Panc1 (cell line): ENCODE results near the gene MRPL24. TPM values are rescaled to one million over a fixed set of nuclear protein-coding genes. Genes with fewer than 3 reads are reported as not detected.

Source experiments
- ATAC-seq: fragments of 200-7000 bp; cut with Tn5 transposase; 2 replicates; pipeline ENCODE4 v1.9.1; 2020; ENCODE audit warnings: mild to moderate bottlenecking, moderate library complexity
- BruUV-seq: library from RNA; stranded (reverse); fragments of 400-500 nt; replicated peaks from 2 replicates; lab custom pipeline; 2021; lab: Mats Ljungman, UMichigan
- CTCF ChIA-PET: fragments of 300-600 bp; sonication (Branson Sonifier 250); formaldehyde crosslinking; loops from one replicate; lab custom pipeline; 2022; ENCODE audit warnings: antibody characterized with exemption; lab: Charles Lee
- POLR2A ChIA-PET: fragments of 300-600 bp; sonication (Branson Sonifier 250); formaldehyde crosslinking; loops from one replicate; lab custom pipeline; 2022; ENCODE audit warnings: antibody characterized with exemption; lab: Charles Lee
- DNase-seq: peaks from one replicate; pipeline ENCODE4 v3.0.0-alpha.2; 2010; ENCODE audit warnings: low read depth, low spot score
- H3K27ac ChIP-seq: 2 replicates; pipeline ENCODE4 v1.5.1; 2011; ENCODE audit warnings: mild to moderate bottlenecking, low read length, inconsistent platforms
- H3K27me3 ChIP-seq: fragments of 200-500 bp; sonication (Bioruptor generic); 2 replicates; pipeline ENCODE4 v1.6.0; 2014; ENCODE audit warnings: low read length, inconsistent platforms; ENCODE audit not compliant: control insufficient read depth, insufficient read depth
- H3K36me3 ChIP-seq: fragments of 200-500 bp; sonication (Bioruptor generic); 2 replicates; pipeline ENCODE4 v1.5.1; 2014; ENCODE audit warnings: inconsistent platforms, mild to moderate bottlenecking, low read length, moderate library complexity; ENCODE audit not compliant: control insufficient read depth, insufficient read depth
- H3K4me1 ChIP-seq: 2 replicates; pipeline ENCODE4 v1.5.1; 2011; ENCODE audit warnings: inconsistent platforms, mild to moderate bottlenecking, low read length, moderate library complexity; ENCODE audit not compliant: control insufficient read depth, insufficient read depth
- H3K4me3 ChIP-seq, 2 experiments: 2 replicates each; pipeline ENCODE4 v1.5.1; 2011 to 2012; ENCODE audit warnings: low read depth in 2 of 2, low read length in 2 of 2, mild to moderate bottlenecking in 2 of 2, inconsistent platforms in 1 of 2, moderate library complexity in 1 of 2
- H3K9me3 ChIP-seq: fragments of 200-500 bp; sonication (Bioruptor generic); 2 replicates; pipeline ENCODE4 v1.5.1; 2014; ENCODE audit warnings: low read depth, mild to moderate bottlenecking, inconsistent platforms, low read length, moderate library complexity; ENCODE audit not compliant: control insufficient read depth, insufficient read depth
- CTCF ChIP-seq: fragments of 450-650 bp; IDR thresholded peaks from 2 replicates; pipeline ENCODE4 v1.5.1; 2017; ENCODE audit warnings: mild to moderate bottlenecking
- POLR2AphosphoS5 ChIP-seq: IDR thresholded peaks from 2 replicates; pipeline ENCODE4 v1.6.1; 2012; ENCODE audit warnings: mild to moderate bottlenecking, low read depth, low read length, moderate library complexity
- REST ChIP-seq, 2 experiments: IDR thresholded peaks; 2 replicates each; pipeline ENCODE4 v1.6.1; 2011 to 2012; ENCODE audit warnings: low read depth in 2 of 2, control low read depth in 1 of 2, low read length in 1 of 2, mild to moderate bottlenecking in 1 of 2, moderate library complexity in 1 of 2; ENCODE audit not compliant: insufficient read depth in 1 of 2
- SIN3A ChIP-seq: IDR thresholded peaks from 2 replicates; pipeline ENCODE4 v1.6.1; 2012; ENCODE audit warnings: low read depth, mild to moderate bottlenecking, low read length, moderate library complexity, borderline replicate concordance; ENCODE audit not compliant: insufficient read depth
- TCF7L2 ChIP-seq: IDR thresholded peaks from 2 replicates; pipeline ENCODE4 v1.6.1; 2011; ENCODE audit warnings: mild to moderate bottlenecking, low read depth, low read length, inconsistent platforms
- in situ Hi-C: cut with HindIII; loops from 2 replicates; pipeline ENCODE4 v1.10.0; 2016; ENCODE audit warnings: low sequenced_read_pairs, low pct_unique_long_range_greater_than_20kb
- intact Hi-C: fragments of 100-400 bp; cut with micrococcal nuclease; formaldehyde crosslinking; loops from one replicate; pipeline ENCODE4 v1.10.0; 2022; ENCODE audit not compliant: unreplicated experiment
- total RNA-seq: library from RNA; stranded (reverse); gene quantifications from one replicate; pipeline ENCODE4 v1.2.1, GENCODE V29; 2021; ENCODE audit not compliant: unreplicated experiment

The MRPL24 gene
- total RNA-seq, 1 experiment from 2014 or later: 80.4 TPM

- H3K4me3 ChIP-seq: peak overlapping the region in 1 of 2 experiments; percentile 18; a peak in 1 of 4 replicates
- H3K36me3 ChIP-seq: no peaks in the 10 kb centered on the region
- BruUV-seq: no TSS peak
- intact Hi-C loops: loop anchor here (10.0 kb wide), 1 partner anchor 171 kb away; the partner anchor contains the start of gene NTRK1
- DNase-seq (no peak), ATAC-seq (peak; percentile 44)
- TF ChIP-seq CTCF (no peak), SIN3A (no peak), TCF7L2 (no peak), REST (IDR thresholded peaks at IDR 0.05; ENCODE audit: insufficient read depth in 1 of 2, low read depth in 2 of 2, low read length in 1 of 2) (no peak), POLR2AphosphoS5 (no peak)
- POLR2A ChIA-PET: interaction anchor here (0.6 to 1.3 kb wide), 2 partner anchors 12 to 15 kb away, joined by 3 to 4 read pairs; no protein-coding TSS in a partner anchor
- H3K27me3 ChIP-seq: no peaks in the 10 kb centered on the region
- in situ Hi-C loops: no loop called here
- no peaks in the 10 kb centered on the region for H3K9me3 ChIP-seq
- peak overlapping the region; percentile 95 for H3K27ac ChIP-seq
- peaks cover 80% of the 10 kb centered on the region for H3K4me1 ChIP-seq
- CTCF ChIA-PET: interaction anchor here (0.7 to 1.6 kb wide), 3 partner anchors 9 to 74 kb away, joined by 5 to 14 read pairs (median 12); no protein-coding TSS in a partner anchor
These were observed 46.8 kb downstream of the MRPL24 start for GRCh38 chr1:156693848-156694689.

GRCh38 chr1:156692925-156693847, 47.7 kb downstream of the MRPL24 start:
- Histone ChIP-seq H3K27me3 (no peaks in the 10 kb centered on the region), H3K36me3 (no peaks in the 10 kb centered on the region), H3K9me3 (no peaks in the 10 kb centered on the region), H3K27ac (peak overlapping the region; percentile 95), H3K4me3 (peak overlapping the region in 1 of 2 experiments; percentile 5; a peak in 1 of 4 replicates), H3K4me1 (peaks cover 76% of the 10 kb centered on the region)
- BruUV-seq: no TSS peak
- intact Hi-C loops: loop anchor here (10.0 kb wide), 1 partner anchor 172 kb away; the partner anchor contains the start of gene NTRK1
- in situ Hi-C loops: no loop called here
- DNase-seq: no peak
- no peak for ATAC-seq
- TF ChIP-seq TCF7L2 (peak; percentile 56), CTCF (no peak), POLR2AphosphoS5 (0 out of 2 replicates have a peak, but pooled peaks have one; percentile 8), REST (IDR thresholded peaks at IDR 0.05; ENCODE audit: insufficient read depth in 1 of 2, low read depth in 2 of 2, low read length in 1 of 2) (no peak), SIN3A (no peak)
- POLR2A ChIA-PET: interaction anchor here (1.6 kb wide), 1 partner anchor 13 kb away, joined by 6 read pairs; the partner anchor contains the start of gene CRABP2
- CTCF ChIA-PET: interaction anchor here (0.7 to 5.7 kb wide), 4 partner anchors 25 to 73 kb away, joined by 3 to 118 read pairs (median 13); no protein-coding TSS in a partner anchor
